Hepatocyte (in vitro differentiated cells): ENCODE results near the gene FDXACB1.

Source experiments
- CTCF ChIP-seq: fragments of 200-600 bp; sonication (generic); IDR thresholded peaks from 2 replicates; pipeline ENCODE4 v1.5.1; 2016; ENCODE audit warnings: antibody characterized with exemption, mild to moderate bottlenecking; ENCODE audit not compliant: poor library complexity
- EZH2 ChIP-seq: fragments of 200-600 bp; sonication (generic); IDR thresholded peaks from 2 replicates; pipeline ENCODE4 v1.6.1; 2016; ENCODE audit warnings: antibody characterized with exemption, mild to moderate bottlenecking, borderline replicate concordance

- TF ChIP-seq CTCF (no peak), EZH2 (no peak)
These were observed 27.9 kb downstream of the FDXACB1 start for GRCh38 chr11:111851067-111851466.
